GM12878 (cell line): Measurements from ENCODE around the gene ADAMTS6. TPM values are rescaled to one million over a fixed set of nuclear protein-coding genes. Genes with fewer than 3 reads are reported as not detected.

Experiments
- ATAC-seq: fragments of 200-7000 bp; cut with Tn5 transposase; 3 replicates; pipeline ENCODE4 v1.9.1; 2020; ENCODE audit warnings: mild to moderate bottlenecking, moderate library complexity
- Bru-seq: library from RNA; stranded (reverse); fragments of 400-500 nt; gene quantifications from one replicate; lab custom pipeline; 2021; lab: Mats Ljungman, UMichigan
- BruChase-seq, 2 experiments: library from RNA; stranded (reverse); fragments of 400-500 nt; gene quantifications; one replicate each; lab custom pipeline; 2021; lab: Mats Ljungman, UMichigan
- BruUV-seq: library from RNA; stranded (reverse); fragments of 400-500 nt; replicated peaks from 2 replicates; lab custom pipeline; 2021; lab: Mats Ljungman, UMichigan
- CTCF ChIA-PET: fragments of 300-600 bp; sonication (Branson Sonifier 250); formaldehyde crosslinking; extraction: SDS; loops from one replicate; lab custom pipeline; 2021; ENCODE audit warnings: inconsistent platforms; lab: Yijun Ruan, JAX
- POLR2A ChIA-PET: fragments of 350-600 bp; formaldehyde crosslinking; extraction: SDS; loops from one replicate; lab custom pipeline; 2021; ENCODE audit warnings: inconsistent platforms; lab: Charles Lee
- RAD21 ChIA-PET: fragments of 300-600 bp; sonication (Branson Sonifier 250); formaldehyde crosslinking; loops from one replicate; lab custom pipeline; 2023; ENCODE audit warnings: antibody characterized with exemption; ENCODE audit not compliant: unreplicated experiment; lab: Charles Lee
- SMC1A ChIA-PET: fragments of 300-600 bp; sonication (Branson Sonifier 250); formaldehyde crosslinking; loops from one replicate; lab custom pipeline; 2023; ENCODE audit not compliant: unreplicated experiment, uncharacterized antibody; lab: Charles Lee
- DNase-seq: peaks from one replicate; pipeline ENCODE4 v3.0.0-alpha.2; 2011; ENCODE audit warnings: low read depth, low spot score
- FAIRE-seq: peaks from 3 replicates; lab custom pipeline; 2011; peaks lifted over from hg19 to GRCh38; lab: Jason Lieb, UNC
- H2AFZ ChIP-seq: 2 replicates; pipeline ENCODE4 v1.6.0; 2011; ENCODE audit warnings: low read depth, low read length, control low read depth; ENCODE audit not compliant: control insufficient read depth
- H3K27ac ChIP-seq: 2 replicates; pipeline ENCODE4 v1.5.1; 2011; ENCODE audit warnings: control low read depth; ENCODE audit not compliant: control insufficient read depth, insufficient read depth
- H3K27me3 ChIP-seq, 2 experiments: replicated peaks in 1 of 2; 2 replicates each; pipeline versions ENCODE4 v1.6.0 to v1.6.1; 2011; ENCODE audit warnings: low read length in 1 of 2; ENCODE audit not compliant: control insufficient read depth in 2 of 2, insufficient read depth in 2 of 2
- H3K36me3 ChIP-seq, 2 experiments: 2 replicates each; pipeline ENCODE4 v1.5.1; 2011; ENCODE audit warnings: low read length in 1 of 2; ENCODE audit not compliant: control insufficient read depth in 2 of 2, insufficient read depth in 2 of 2
- H3K4me1 ChIP-seq: 2 replicates; pipeline ENCODE4 v1.6.1; 2011; ENCODE audit warnings: mild to moderate bottlenecking, low read length, moderate library complexity, mixed read lengths; ENCODE audit not compliant: control insufficient read depth, insufficient read depth
- H3K4me2 ChIP-seq: 2 replicates; pipeline ENCODE4 v1.6.0; 2011; ENCODE audit warnings: control low read depth; ENCODE audit not compliant: control insufficient read depth, insufficient read depth
- H3K4me3 ChIP-seq: fragments of 200-600 bp; sonication (generic); 2 replicates; pipeline ENCODE4 v1.5.1; 2016
- H3K79me2 ChIP-seq: 2 replicates; pipeline ENCODE4 v1.6.0; 2011; ENCODE audit warnings: low read length; ENCODE audit not compliant: control insufficient read depth, insufficient read depth
- H3K9ac ChIP-seq: 2 replicates; pipeline ENCODE4 v1.8.0; 2011; ENCODE audit warnings: low read length, control low read depth, mixed read lengths; ENCODE audit not compliant: control insufficient read depth, insufficient read depth
- H3K9me3 ChIP-seq: replicated peaks from 3 replicates; pipeline ENCODE4 v1.5.1; 2011; ENCODE audit warnings: mild to moderate bottlenecking, low read length; ENCODE audit not compliant: control insufficient read depth, insufficient read depth
- H4K20me1 ChIP-seq: 2 replicates; pipeline ENCODE4 v1.6.0; 2011; ENCODE audit not compliant: control insufficient read depth, insufficient read depth
- EP300 ChIP-seq, 2 experiments: fragments of 150-350 bp in 1 of 2; IDR thresholded peaks; 2 replicates each; pipeline ENCODE4 v1.6.1; 2011 to 2012; ENCODE audit warnings: low read depth in 2 of 2, low read length in 2 of 2, borderline replicate concordance in 1 of 2, improper control_type of control experiment in 1 of 2, inconsistent platforms in 1 of 2; ENCODE audit not compliant: control insufficient read depth in 1 of 2
- ESRRA ChIP-seq: IDR thresholded peaks from 2 replicates; pipeline ENCODE4 v1.6.1; 2012; ENCODE audit warnings: mild to moderate bottlenecking, low read length, improper control_type of control experiment
- NFIC ChIP-seq: IDR thresholded peaks from 2 replicates; pipeline ENCODE4 v1.6.1; 2012; ENCODE audit warnings: low read depth, mild to moderate bottlenecking, inconsistent platforms, low read length, moderate library complexity
- RELA ChIP-seq: fragments of 450-650 bp; IDR thresholded peaks from 2 replicates; pipeline ENCODE4 v1.8.0; 2014; ENCODE audit warnings: borderline replicate concordance; ENCODE audit not compliant: partially characterized antibody
- SMC3 ChIP-seq: IDR thresholded peaks from 2 replicates; pipeline ENCODE4 v1.6.1; 2011; ENCODE audit warnings: low read length, improper control_type of control experiment, borderline replicate concordance
- ZNF217 ChIP-seq: fragments of 450-650 bp; IDR thresholded peaks from 2 replicates; pipeline ENCODE4 v1.6.1; 2017; ENCODE audit warnings: antibody characterized with exemption, mild to moderate bottlenecking
- WGBS: methylation state at CpG from one replicate; pipeline ENCODE4 v1.1.6; 2016; ENCODE audit warnings: low lambda C conversion rate; ENCODE audit not compliant: insufficient replicate concordance, insufficient coverage; ENCODE audit errors: missing lambda C conversion rate; 5-methylcytosine and 5-hydroxymethylcytosine counted together
- in situ Hi-C: fragments of 300-500 bp; cut with MboI; formaldehyde crosslinking; loops from 9 replicates; pipeline ENCODE4 v1.14.3; 2018; ENCODE audit warnings: mixed read lengths
- intact Hi-C: fragments of 100-400 bp; cut with micrococcal nuclease; formaldehyde crosslinking; loops from one replicate; pipeline ENCODE4 v1.14.2; 2022; ENCODE audit not compliant: unreplicated experiment
- long read RNA-seq, 2 experiments: library from polyadenylated mRNA; unstranded; transcript quantifications; one replicate each; pipeline ENCODE4 v2.0.0, GENCODE V29; 2019 to 2020
- polyA minus RNA-seq, 3 experiments: library from RNA; depleted of rRNA, polyadenylated mRNA; stranded (reverse); fragments of >200 nt; gene quantifications; 2 replicates each; pipeline ENCODE4 v1.2.3, GENCODE V29; 2011
- polyA plus RNA-seq, 11 experiments: library from polyadenylated mRNA; depleted of rRNA in 4 of 11; unstranded in 6 of 11; stranded (reverse) in 5 of 11; fragments of >200 nt; fragmentation: Nextera tagmentation in 4 of 11; fragmentation: Illumina TruSeq in 1 of 11; extraction: Ambion mirVana in 4 of 11; extraction: Trizol in 1 of 11; gene quantifications; 1 replicate in 1 of 11; 2 replicates in 10 of 11; pipeline versions ENCODE4 v1.2.1 to v1.2.3, GENCODE V29; 2011 to 2016; ENCODE audit warnings: inconsistent platforms in 2 of 11, missing spikeins in 2 of 11, low read depth in 1 of 11
- total RNA-seq, 4 experiments: library from RNA; depleted of rRNA in 3 of 4; stranded (reverse); fragments of >200 nt in 3 of 4; fragmentation: Illumina TruSeq in 1 of 4; extraction: Trizol in 1 of 4; gene quantifications; 2 replicates each; pipeline versions ENCODE4 v1.2.1 to v1.2.3, GENCODE V29; 2013 to 2021
- TF ChIP-seq, protein P1 (sequence below): fragments of 450-650 bp; IDR thresholded peaks from 2 replicates; pipeline ENCODE4 v1.6.1; 2017; ENCODE audit warnings: low read depth, mild to moderate bottlenecking, moderate library complexity
- TF ChIP-seq, protein P2 (sequence below): IDR thresholded peaks from 2 replicates; pipeline ENCODE4 v1.6.1; 2011; ENCODE audit warnings: borderline replicate concordance, low read depth, mild to moderate bottlenecking, moderate library complexity, mixed read lengths, low read length; ENCODE audit not compliant: insufficient read depth; ENCODE audit errors: extremely low read length

Gene ADAMTS6, protein sequence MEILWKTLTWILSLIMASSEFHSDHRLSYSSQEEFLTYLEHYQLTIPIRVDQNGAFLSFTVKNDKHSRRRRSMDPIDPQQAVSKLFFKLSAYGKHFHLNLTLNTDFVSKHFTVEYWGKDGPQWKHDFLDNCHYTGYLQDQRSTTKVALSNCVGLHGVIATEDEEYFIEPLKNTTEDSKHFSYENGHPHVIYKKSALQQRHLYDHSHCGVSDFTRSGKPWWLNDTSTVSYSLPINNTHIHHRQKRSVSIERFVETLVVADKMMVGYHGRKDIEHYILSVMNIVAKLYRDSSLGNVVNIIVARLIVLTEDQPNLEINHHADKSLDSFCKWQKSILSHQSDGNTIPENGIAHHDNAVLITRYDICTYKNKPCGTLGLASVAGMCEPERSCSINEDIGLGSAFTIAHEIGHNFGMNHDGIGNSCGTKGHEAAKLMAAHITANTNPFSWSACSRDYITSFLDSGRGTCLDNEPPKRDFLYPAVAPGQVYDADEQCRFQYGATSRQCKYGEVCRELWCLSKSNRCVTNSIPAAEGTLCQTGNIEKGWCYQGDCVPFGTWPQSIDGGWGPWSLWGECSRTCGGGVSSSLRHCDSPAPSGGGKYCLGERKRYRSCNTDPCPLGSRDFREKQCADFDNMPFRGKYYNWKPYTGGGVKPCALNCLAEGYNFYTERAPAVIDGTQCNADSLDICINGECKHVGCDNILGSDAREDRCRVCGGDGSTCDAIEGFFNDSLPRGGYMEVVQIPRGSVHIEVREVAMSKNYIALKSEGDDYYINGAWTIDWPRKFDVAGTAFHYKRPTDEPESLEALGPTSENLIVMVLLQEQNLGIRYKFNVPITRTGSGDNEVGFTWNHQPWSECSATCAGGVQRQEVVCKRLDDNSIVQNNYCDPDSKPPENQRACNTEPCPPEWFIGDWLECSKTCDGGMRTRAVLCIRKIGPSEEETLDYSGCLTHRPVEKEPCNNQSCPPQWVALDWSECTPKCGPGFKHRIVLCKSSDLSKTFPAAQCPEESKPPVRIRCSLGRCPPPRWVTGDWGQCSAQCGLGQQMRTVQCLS (N-terminal part only)
- 64.8 and 65.2 TPM in 2 replicates for total RNA-seq (2013; cell fraction: nucleolus; rRNA removed)
- 10.8 and 13.2 TPM in 2 replicates for total RNA-seq (2014; rRNA removed)
- 12.0 and 12.3 TPM in 2 replicates for total RNA-seq (2014; rRNA removed; fragmentation: Illumina TruSeq; extraction: Trizol)
- 8.8 and 12.3 TPM in 2 replicates for total RNA-seq (2021)
- 2.0 TPM for polyA plus RNA-seq (2011; ENCODE audit: low read depth)
- polyA plus RNA-seq (2011; rRNA removed): 11.7 and 14.2 TPM in 2 replicates
- 8.3 and 8.8 TPM in 2 replicates for polyA plus RNA-seq (2011; cell fraction: cytosol; rRNA removed)
- polyA plus RNA-seq (2011; cell fraction: nucleus; rRNA removed): 36.8 and 51.9 TPM in 2 replicates
- 2.1 and 2.7 TPM in 2 replicates for polyA plus RNA-seq (2012)
- 5.2 and 8.3 TPM in 2 replicates for polyA plus RNA-seq (2014; fragmentation: Illumina TruSeq; extraction: Trizol)
- polyA plus RNA-seq (2014; fragmentation: Nextera tagmentation; extraction: Ambion mirVana): 1 to 10 TPM; 1.1 to 1.2 TPM
- 7.8 and 8.4 TPM in 2 replicates for polyA plus RNA-seq (2014; rRNA removed)
- 1 to 10 TPM; 1.1 to 1.7 TPM for polyA plus RNA-seq (2016; fragmentation: Nextera tagmentation; extraction: Ambion mirVana)
- 51.5 and 72.1 TPM in 2 replicates for polyA minus RNA-seq (2011; rRNA and poly(A)+ RNA removed)
- 10.8 and 16.1 TPM in 2 replicates for polyA minus RNA-seq (2011; cell fraction: cytosol; rRNA and poly(A)+ RNA removed)
- 43.0 and 59.6 TPM in 2 replicates for polyA minus RNA-seq (2011; cell fraction: nucleus; rRNA and poly(A)+ RNA removed)
- percentile 57 among the genes with signal in this experiment for Bru-seq, nascent RNA
- BruChase-seq, experiment 1, labeled RNA remaining after a 6-hour chase: percentile 48 among the genes with signal in this experiment
- BruChase-seq, experiment 2, labeled RNA remaining after a 2-hour chase: percentile 53 among the genes with signal in this experiment
- long read RNA-seq, experiment 1: 0 reads
- long read RNA-seq, experiment 2, partial matches to known transcripts: 3 of 8 reads
- long read RNA-seq, experiment 2, other reads (novel, unspliced or antisense): 5 of 8 reads

DNA sequence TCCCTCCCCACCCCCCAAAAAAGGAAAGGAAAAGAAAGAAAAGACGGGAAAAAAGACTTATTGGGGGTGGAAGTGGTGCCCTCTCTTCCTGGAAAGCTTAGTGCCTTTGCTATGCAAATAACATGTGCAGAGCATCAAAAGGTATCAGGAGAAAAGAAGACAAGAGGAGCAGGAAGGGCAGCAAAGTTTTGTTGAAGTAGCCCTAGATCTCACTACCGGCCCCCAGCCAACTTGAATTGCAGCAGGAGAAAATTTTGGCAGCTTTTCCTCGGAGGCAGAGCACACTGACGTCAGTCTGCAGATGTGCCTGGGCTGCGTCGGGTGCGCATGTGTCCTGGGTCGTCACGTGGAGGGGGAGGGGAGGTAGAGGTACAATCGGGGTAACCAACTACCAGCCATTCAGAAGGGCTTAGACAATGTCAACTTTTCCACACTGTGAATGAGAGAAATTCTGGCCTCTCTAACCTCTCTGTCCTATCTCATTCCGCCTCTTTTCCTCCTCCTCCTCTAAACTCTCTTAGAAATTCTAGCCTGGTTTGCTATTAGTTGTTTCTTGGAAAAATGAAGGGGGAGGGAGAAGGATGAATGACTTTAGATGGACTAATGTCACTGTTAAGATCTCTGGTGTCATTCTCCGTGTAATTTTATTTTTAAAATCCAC, at the start of gene ADAMTS6:
Gene ADAMTS6, minus strand, starts transcription at position 286 of the 661 bp plus-strand sequence. CDS start 8,247 bp downstream, outside the sequence.
- in situ Hi-C loops (loop anchor here (5.0 to 10.0 kb wide), 3 partner anchors 509 to 847 kb away; no protein-coding TSS in a partner anchor), intact Hi-C loops (loop anchor here (2.0 to 10.0 kb wide), 6 partner anchors 57 to 847 kb away; no protein-coding TSS in a partner anchor)
- POLR2A ChIA-PET: interaction anchor here (0.6 to 2.1 kb wide), 13 partner anchors 85 to 843 kb away, joined by 3 to 7 read pairs (median 4); no protein-coding TSS in a partner anchor
- WGBS: 0% methylated on average over 12 of the region's 12 CpGs
- SMC1A ChIA-PET: interaction anchor here (0.6 to 7.1 kb wide), 41 partner anchors 10 to 951 kb away, joined by 3 to 154 read pairs (median 5); partner anchors contain the start of genes CENPK, SREK1IP1 and TRIM23
- FAIRE-seq: peak; percentile 73
- Histone ChIP-seq H3K4me1 (peaks cover 4% of the 10 kb centered on the region; the same call in 1 of the 2 replicates), H3K9me3 (no peaks in the 10 kb centered on the region), H2AFZ (peak within 1 kb of the TSS; percentile 98), H3K27ac (peak within 1 kb of the TSS; percentile 78), H4K20me1 (no peaks in the 10 kb centered on the region), H3K9ac (peak within 1 kb of the TSS; percentile 74), H3K36me3 (no peaks in the 10 kb centered on the region), H3K79me2 (peaks cover 1% of the 10 kb centered on the region; the same call in 1 of the 2 replicates), H3K4me3 (peak within 1 kb of the TSS; percentile 79), H3K4me2 (peak within 1 kb of the TSS; percentile 99), H3K27me3 (no peaks in the 10 kb centered on the region)
- BruUV-seq: no TSS peak
- RAD21 ChIA-PET: interaction anchor here (0.6 to 7.7 kb wide), 35 partner anchors 9 to 845 kb away, joined by 3 to 168 read pairs (median 5); no protein-coding TSS in a partner anchor
- peak; percentile 86 for ATAC-seq
- DNase-seq: peak; percentile 55
- CTCF ChIA-PET: interaction anchor here (0.6 to 7.7 kb wide), 22 partner anchors 39 to 680 kb away, joined by 3 to 192 read pairs (median 5); no protein-coding TSS in a partner anchor
- TF ChIP-seq, protein P1, sequence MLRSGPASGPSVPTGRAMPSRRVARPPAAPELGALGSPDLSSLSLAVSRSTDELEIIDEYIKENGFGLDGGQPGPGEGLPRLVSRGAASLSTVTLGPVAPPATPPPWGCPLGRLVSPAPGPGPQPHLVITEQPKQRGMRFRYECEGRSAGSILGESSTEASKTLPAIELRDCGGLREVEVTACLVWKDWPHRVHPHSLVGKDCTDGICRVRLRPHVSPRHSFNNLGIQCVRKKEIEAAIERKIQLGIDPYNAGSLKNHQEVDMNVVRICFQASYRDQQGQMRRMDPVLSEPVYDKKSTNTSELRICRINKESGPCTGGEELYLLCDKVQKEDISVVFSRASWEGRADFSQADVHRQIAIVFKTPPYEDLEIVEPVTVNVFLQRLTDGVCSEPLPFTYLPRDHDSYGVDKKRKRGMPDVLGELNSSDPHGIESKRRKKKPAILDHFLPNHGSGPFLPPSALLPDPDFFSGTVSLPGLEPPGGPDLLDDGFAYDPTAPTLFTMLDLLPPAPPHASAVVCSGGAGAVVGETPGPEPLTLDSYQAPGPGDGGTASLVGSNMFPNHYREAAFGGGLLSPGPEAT: peak; percentile 40; the same call in 1 of the 2 replicates
- TF ChIP-seq ZNF217 (no peak), RELA (peak; percentile 38), SMC3 (no peak), NFIC (0 out of 2 replicates have a peak, but pooled peaks have one; percentile 15), ESRRA (no peak), EP300 (IDR thresholded peaks at IDR 0.05; ENCODE audit: borderline replicate concordance in 1 of 2, control insufficient read depth in 1 of 2, low read depth in 2 of 2, low read length in 2 of 2) (no peak)
- TF ChIP-seq, protein P2, sequence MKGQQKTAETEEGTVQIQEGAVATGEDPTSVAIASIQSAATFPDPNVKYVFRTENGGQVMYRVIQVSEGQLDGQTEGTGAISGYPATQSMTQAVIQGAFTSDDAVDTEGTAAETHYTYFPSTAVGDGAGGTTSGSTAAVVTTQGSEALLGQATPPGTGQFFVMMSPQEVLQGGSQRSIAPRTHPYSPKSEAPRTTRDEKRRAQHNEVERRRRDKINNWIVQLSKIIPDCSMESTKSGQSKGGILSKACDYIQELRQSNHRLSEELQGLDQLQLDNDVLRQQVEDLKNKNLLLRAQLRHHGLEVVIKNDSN: peak; percentile 86
